Endothelial cell of umbilical vein (primary cell): ENCODE measurements around the gene AGL. TPM values are rescaled to one million over a fixed set of nuclear protein-coding genes. Genes with fewer than 3 reads are reported as not detected.

Experiments
- BruUV-seq: library from RNA; stranded (reverse); fragments of 400-500 nt; replicated peaks from 2 replicates; lab custom pipeline; 2021; lab: Mats Ljungman, UMichigan
- CTCF ChIA-PET: fragments of 300-600, 350-600 bp; sonication (Branson Sonifier 250); formaldehyde crosslinking; loops from one replicate; lab custom pipeline; 2021; ENCODE audit warnings: antibody characterized with exemption, inconsistent platforms; lab: Charles Lee
- POLR2A ChIA-PET: fragments of 300-600, 350-600 bp; sonication (Branson Sonifier 250); formaldehyde crosslinking; loops from one replicate; lab custom pipeline; 2021; ENCODE audit warnings: antibody characterized with exemption, inconsistent platforms; lab: Charles Lee
- DNase-seq: peaks from one replicate; pipeline ENCODE4 v3.0.0-alpha.2; 2011; ENCODE audit warnings: low read depth, low spot score
- FAIRE-seq: peaks from 2 replicates; lab custom pipeline; 2011; peaks lifted over from hg19 to GRCh38; lab: Jason Lieb, UNC
- H2AFZ ChIP-seq: 2 replicates; pipeline ENCODE4 v1.6.0; 2012; ENCODE audit warnings: low read depth, low read length, control low read depth, inconsistent platforms
- H3K27ac ChIP-seq: 2 replicates; pipeline ENCODE4 v1.5.1; 2011; ENCODE audit warnings: low read depth, mild to moderate bottlenecking, control low read depth, low read length, moderate library complexity; ENCODE audit not compliant: insufficient read depth
- H3K27me3 ChIP-seq, 2 experiments: 2 replicates each; pipeline versions ENCODE4 v1.6.0 to v1.6.1; 2011; ENCODE audit warnings: low read length in 2 of 2, mixed read lengths in 1 of 2; ENCODE audit not compliant: control insufficient read depth in 2 of 2, insufficient read depth in 2 of 2
- H3K36me3 ChIP-seq, 2 experiments: 2 replicates in 1 of 2; 3 replicates in 1 of 2; pipeline ENCODE4 v1.5.1; 2011; ENCODE audit warnings: low read length in 2 of 2, mild to moderate bottlenecking in 1 of 2, moderate library complexity in 1 of 2; ENCODE audit not compliant: control insufficient read depth in 2 of 2, insufficient read depth in 2 of 2; ENCODE audit errors: extremely low read depth in 1 of 2
- H3K4me1 ChIP-seq: 3 replicates; pipeline ENCODE4 v1.5.1; 2011; ENCODE audit warnings: mild to moderate bottlenecking, low read length; ENCODE audit not compliant: control insufficient read depth, insufficient read depth; ENCODE audit errors: extremely low read depth
- H3K4me2 ChIP-seq: 2 replicates; pipeline ENCODE4 v1.6.1; 2011; ENCODE audit warnings: low read length, control low read depth, mixed read lengths; ENCODE audit not compliant: insufficient read depth
- H3K4me3 ChIP-seq, 3 experiments: fragments of 200-600 bp in 1 of 3; sonication (generic), shearing (Covaris generic) in 1 of 3; replicated peaks in 1 of 3; 2 replicates each; pipeline ENCODE4 v1.5.1; 2011 to 2016; ENCODE audit warnings: control low read depth in 3 of 3, low read length in 3 of 3, mild to moderate bottlenecking in 2 of 3, inconsistent platforms in 1 of 3, low read depth in 1 of 3, moderate library complexity in 1 of 3; ENCODE audit not compliant: insufficient read depth in 1 of 3
- H3K79me2 ChIP-seq: 2 replicates; pipeline ENCODE4 v1.6.0; 2012; ENCODE audit warnings: low read length, inconsistent platforms; ENCODE audit not compliant: control insufficient read depth, insufficient read depth
- H3K9ac ChIP-seq: replicated peaks from 2 replicates; pipeline ENCODE3; 2011; ENCODE audit warnings: low read length, control low read depth; ENCODE audit not compliant: insufficient read depth; ENCODE audit errors: extremely low read depth
- H3K9me1 ChIP-seq: replicated peaks from 3 replicates; pipeline ENCODE4 v1.6.0; 2011; ENCODE audit warnings: mild to moderate bottlenecking, low read length; ENCODE audit not compliant: control insufficient read depth, insufficient read depth; ENCODE audit errors: extremely low read depth
- H3K9me3 ChIP-seq: replicated peaks from 2 replicates; pipeline ENCODE4 v1.5.1; 2012; ENCODE audit warnings: low read length, inconsistent platforms; ENCODE audit not compliant: control insufficient read depth, insufficient read depth
- H4K20me1 ChIP-seq: replicated peaks from 2 replicates; pipeline ENCODE3; 2011; ENCODE audit warnings: mild to moderate bottlenecking, low read length; ENCODE audit not compliant: control insufficient read depth, insufficient read depth; ENCODE audit errors: extremely low read depth
- EZH2 ChIP-seq: IDR thresholded peaks from 2 replicates; pipeline ENCODE4 v1.6.1; 2012; ENCODE audit warnings: borderline replicate concordance, low read depth, mild to moderate bottlenecking, moderate library complexity, low read length, inconsistent platforms; ENCODE audit not compliant: severe bottlenecking
- FOS ChIP-seq: IDR thresholded peaks from 2 replicates; pipeline ENCODE4 v1.6.1; 2011; ENCODE audit warnings: mild to moderate bottlenecking, low read length, moderate library complexity, borderline replicate concordance; ENCODE audit not compliant: insufficient read depth
- GATA2 ChIP-seq: IDR thresholded peaks from 2 replicates; pipeline ENCODE4 v1.7.0; 2011; ENCODE audit warnings: low read depth, mild to moderate bottlenecking, moderate library complexity, mixed read lengths, low read length; ENCODE audit not compliant: insufficient read length, insufficient read depth
- JUN ChIP-seq: IDR thresholded peaks from 2 replicates; pipeline ENCODE4 v1.6.1; 2011; ENCODE audit warnings: borderline replicate concordance, low read depth; ENCODE audit not compliant: insufficient read length, insufficient read depth
- MYC ChIP-seq: IDR thresholded peaks from one replicate; pipeline ENCODE4 v1.6.1; 2011; ENCODE audit warnings: mild to moderate bottlenecking, low read depth, low read length
- POLR2A ChIP-seq: IDR thresholded peaks from 2 replicates; pipeline ENCODE4 v1.6.1; 2012; ENCODE audit warnings: low read depth, mild to moderate bottlenecking, control low read depth, low read length
- POLR2AphosphoS5 ChIP-seq: IDR thresholded peaks from 2 replicates; pipeline ENCODE4 v1.6.1; 2012; ENCODE audit warnings: low read depth, mild to moderate bottlenecking, control low read depth, low read length, moderate library complexity; ENCODE audit not compliant: insufficient read depth
- dilution Hi-C: fragments of 300-500 bp; cut with MboI; formaldehyde crosslinking; loops from one replicate; pipeline ENCODE4 v1.15.0; 2019; ENCODE audit warnings: low sequenced_read_pairs; ENCODE audit not compliant: extremely low pct_ligation_motif_present
- intact Hi-C: fragments of 100-400 bp; cut with micrococcal nuclease; formaldehyde crosslinking; loops from one replicate; pipeline ENCODE4 v1.10.0; 2022
- polyA plus RNA-seq, 4 experiments: library from polyadenylated mRNA; depleted of rRNA in 3 of 4; stranded (reverse) in 3 of 4; unstranded in 1 of 4; fragments of >200 nt; gene quantifications; 2 replicates each; pipeline versions ENCODE4 v1.2.1 to v1.2.3, GENCODE V29; 2011 to 2012; ENCODE audit warnings: missing spikeins in 1 of 4
- total RNA-seq: library from RNA; stranded (reverse); gene quantifications from 2 replicates; pipeline ENCODE4 v1.2.3, GENCODE V29; 2021
- TF ChIP-seq, protein P1 (sequence below), 2 donors: IDR thresholded peaks; 1 replicate in 1 of 2; 2 replicates in 1 of 2; pipeline ENCODE4 v1.5.1; 2011; ENCODE audit warnings: low read length in 2 of 2, mild to moderate bottlenecking in 2 of 2, moderate library complexity in 2 of 2, control low read depth in 1 of 2, inconsistent platforms in 1 of 2, low read depth in 1 of 2; ENCODE audit not compliant: insufficient read depth in 1 of 2; ENCODE audit errors: extremely low read depth in 1 of 2
- TF ChIP-seq, protein P2 (sequence below): IDR thresholded peaks from 2 replicates; pipeline ENCODE4 v1.6.1; 2011; ENCODE audit not compliant: insufficient read depth, insufficient read length

Gene AGL
- total and polyA plus RNA-seq, 2 donors (not counting 3 experiments of a cell fraction or from before 2014, with no cell fraction given), result 1.5 to 10.7 TPM

DNA sequence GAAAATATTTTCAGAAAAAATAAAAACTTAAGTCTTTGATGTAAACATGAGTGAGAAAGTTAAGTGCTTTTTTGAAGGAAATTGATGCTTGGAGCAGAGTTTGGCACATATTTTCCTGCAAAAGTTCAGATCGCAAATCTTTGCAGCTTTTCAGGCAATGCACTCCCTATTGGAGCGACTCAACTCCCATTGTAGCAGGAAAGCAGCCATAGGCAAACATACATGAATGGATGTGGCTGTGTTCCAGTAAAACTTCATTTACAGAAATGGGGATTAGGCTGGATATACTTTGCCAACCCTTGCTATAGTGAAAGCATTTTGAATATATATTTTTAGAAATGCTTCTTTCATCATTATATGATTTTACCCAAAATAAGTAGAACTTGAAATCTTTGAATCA is 8.1 kb downstream of the AGL start:
- H3K9me3 ChIP-seq, result no peaks in the 10 kb centered on the region
- H3K27ac ChIP-seq, result no peak overlapping the region
- H4K20me1 ChIP-seq, result no peaks in the 10 kb centered on the region
- intact Hi-C loops, result no loop called here
- H2AFZ ChIP-seq, result no peak overlapping the region
- dilution Hi-C loops, result no loop called here
- FAIRE-seq (no peak), DNase-seq (no peak)
- no peaks in the 10 kb centered on the region for H3K27me3 ChIP-seq
- no peaks in the 10 kb centered on the region for H3K36me3 ChIP-seq
- POLR2A ChIA-PET, result no interaction called here
- TF ChIP-seq POLR2A, result no peak
- TF ChIP-seq, protein P1, sequence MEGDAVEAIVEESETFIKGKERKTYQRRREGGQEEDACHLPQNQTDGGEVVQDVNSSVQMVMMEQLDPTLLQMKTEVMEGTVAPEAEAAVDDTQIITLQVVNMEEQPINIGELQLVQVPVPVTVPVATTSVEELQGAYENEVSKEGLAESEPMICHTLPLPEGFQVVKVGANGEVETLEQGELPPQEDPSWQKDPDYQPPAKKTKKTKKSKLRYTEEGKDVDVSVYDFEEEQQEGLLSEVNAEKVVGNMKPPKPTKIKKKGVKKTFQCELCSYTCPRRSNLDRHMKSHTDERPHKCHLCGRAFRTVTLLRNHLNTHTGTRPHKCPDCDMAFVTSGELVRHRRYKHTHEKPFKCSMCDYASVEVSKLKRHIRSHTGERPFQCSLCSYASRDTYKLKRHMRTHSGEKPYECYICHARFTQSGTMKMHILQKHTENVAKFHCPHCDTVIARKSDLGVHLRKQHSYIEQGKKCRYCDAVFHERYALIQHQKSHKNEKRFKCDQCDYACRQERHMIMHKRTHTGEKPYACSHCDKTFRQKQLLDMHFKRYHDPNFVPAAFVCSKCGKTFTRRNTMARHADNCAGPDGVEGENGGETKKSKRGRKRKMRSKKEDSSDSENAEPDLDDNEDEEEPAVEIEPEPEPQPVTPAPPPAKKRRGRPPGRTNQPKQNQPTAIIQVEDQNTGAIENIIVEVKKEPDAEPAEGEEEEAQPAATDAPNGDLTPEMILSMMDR (IDR thresholded peaks at IDR 0.05; ENCODE audit: extremely low read depth in 1 of 2, insufficient read depth in 1 of 2, low read depth in 1 of 2, low read length in 2 of 2), result no peak
- TF ChIP-seq, protein P2, sequence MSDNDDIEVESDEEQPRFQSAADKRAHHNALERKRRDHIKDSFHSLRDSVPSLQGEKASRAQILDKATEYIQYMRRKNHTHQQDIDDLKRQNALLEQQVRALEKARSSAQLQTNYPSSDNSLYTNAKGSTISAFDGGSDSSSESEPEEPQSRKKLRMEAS, result no peak
- TF ChIP-seq GATA2, result no peak
- no peak for TF ChIP-seq EZH2
- no peak for TF ChIP-seq MYC
- TF ChIP-seq POLR2AphosphoS5, result no peak
- no peak for TF ChIP-seq FOS
- no peak for TF ChIP-seq JUN
- H3K9ac ChIP-seq, result no peak overlapping the region
- H3K79me2 ChIP-seq, result no peaks in the 10 kb centered on the region
- no peaks in the 10 kb centered on the region for H3K4me1 ChIP-seq
- no TSS peak for BruUV-seq
- H3K4me3 ChIP-seq, result no peak overlapping the region
- H3K9me1 ChIP-seq, result no peaks in the 10 kb centered on the region
- CTCF ChIA-PET, result interaction anchor here (0.8 kb wide), 1 partner anchor 20 kb away, joined by 4 read pairs; no protein-coding TSS in a partner anchor
- no peak overlapping the region for H3K4me2 ChIP-seq
